GM12891 (cell line): Measurements from ENCODE around the gene SRGAP2B.
"Not testable (repeated sequence)": the region's sequence is repeated elsewhere in the genome, so short reads cannot be mapped to it uniquely, and the experiment has no call there.

ENCODE experiments used
- DNase-seq: peaks from one replicate; pipeline ENCODE4 v3.0.0; 2011; ENCODE audit warnings: low spot score; ENCODE audit not compliant: insufficient read length
- FAIRE-seq: peaks from 2 replicates; lab custom pipeline; 2011; peaks lifted over from hg19 to GRCh38; lab: Jason Lieb, UNC

Gene SRGAP2B

GRCh38 chr1:145008388-145008787 is 86.7 kb downstream of the SRGAP2B start:
- FAIRE-seq, DNase-seq: not testable (repeated sequence)

- FAIRE-seq, DNase-seq: not testable (repeated sequence)
These were observed 90.0 kb downstream of the SRGAP2B start for GRCh38 chr1:145005142-145005541.

GRCh38 chr1:145001381-145001780 is 93.7 kb downstream of the SRGAP2B start:
- not testable (repeated sequence) for DNase-seq, FAIRE-seq

DNA sequence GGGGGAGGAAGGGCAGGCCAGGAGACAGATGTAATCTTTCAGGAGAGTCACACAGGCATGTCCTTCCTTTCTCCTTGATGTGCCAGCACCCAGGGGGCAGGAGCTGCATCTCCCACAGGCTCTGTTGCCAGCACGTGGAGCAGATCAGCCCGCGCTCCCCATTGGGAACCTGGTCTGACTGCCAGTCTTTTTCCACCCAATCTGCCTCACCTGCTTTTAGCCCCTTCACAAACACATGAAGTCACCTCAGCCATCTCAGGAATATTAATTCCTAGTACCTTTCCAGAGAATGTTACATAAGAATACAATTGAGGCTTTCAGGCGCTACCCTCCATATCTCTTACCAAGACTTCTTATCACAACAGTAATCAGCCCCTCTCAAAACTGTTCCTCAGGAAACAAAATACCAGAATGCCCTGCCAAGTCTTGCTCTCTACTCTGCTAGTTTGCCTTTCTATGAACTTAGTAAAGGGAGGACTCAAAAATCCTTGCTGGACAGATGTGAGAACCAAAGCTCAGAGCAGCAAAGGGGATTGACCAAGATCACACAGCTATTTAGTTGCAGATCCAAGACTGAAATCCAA is 94.3 kb downstream of the SRGAP2B start:
- DNase-seq, FAIRE-seq: not testable (repeated sequence)

DNA sequence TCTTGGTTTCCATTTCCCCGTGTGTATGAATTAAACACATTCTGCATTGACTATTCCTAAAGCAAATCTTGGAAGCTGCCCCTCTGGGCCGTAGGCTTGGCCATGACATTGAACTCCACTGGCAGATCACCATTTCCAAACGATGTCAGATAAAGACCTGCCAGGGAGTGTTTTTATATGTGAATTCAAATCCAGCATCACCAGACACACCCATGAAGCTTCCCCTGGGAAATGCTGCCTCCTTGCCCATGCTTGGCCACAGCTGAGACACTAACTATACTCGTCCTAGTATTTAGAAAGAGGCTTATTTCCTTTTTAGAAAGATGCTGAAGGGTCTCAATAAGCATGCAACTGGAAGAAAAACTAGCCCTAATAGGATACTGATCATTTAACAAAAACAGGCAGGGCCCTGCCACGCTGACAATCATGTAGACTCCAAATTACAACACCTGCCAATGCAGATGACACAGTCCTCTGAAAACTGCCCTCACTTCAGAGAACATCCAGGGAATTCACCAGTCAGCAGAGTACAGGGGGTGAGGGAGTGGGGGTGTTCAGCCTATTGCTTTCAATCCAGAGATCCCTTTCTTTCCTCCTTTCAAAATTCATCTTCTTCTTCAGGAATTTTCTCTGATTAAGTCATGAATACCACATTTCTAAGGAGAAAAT is 94.9 kb downstream of the SRGAP2B start:
- not testable (repeated sequence) for FAIRE-seq

GRCh38 chr1:144998981-144999273 is 96.2 kb downstream of the SRGAP2B start:
- DNase-seq, FAIRE-seq: not testable (repeated sequence)

More for the DNA sequence above, 94.9 kb downstream of the SRGAP2B start:
- not testable (repeated sequence) for DNase-seq

DNA sequence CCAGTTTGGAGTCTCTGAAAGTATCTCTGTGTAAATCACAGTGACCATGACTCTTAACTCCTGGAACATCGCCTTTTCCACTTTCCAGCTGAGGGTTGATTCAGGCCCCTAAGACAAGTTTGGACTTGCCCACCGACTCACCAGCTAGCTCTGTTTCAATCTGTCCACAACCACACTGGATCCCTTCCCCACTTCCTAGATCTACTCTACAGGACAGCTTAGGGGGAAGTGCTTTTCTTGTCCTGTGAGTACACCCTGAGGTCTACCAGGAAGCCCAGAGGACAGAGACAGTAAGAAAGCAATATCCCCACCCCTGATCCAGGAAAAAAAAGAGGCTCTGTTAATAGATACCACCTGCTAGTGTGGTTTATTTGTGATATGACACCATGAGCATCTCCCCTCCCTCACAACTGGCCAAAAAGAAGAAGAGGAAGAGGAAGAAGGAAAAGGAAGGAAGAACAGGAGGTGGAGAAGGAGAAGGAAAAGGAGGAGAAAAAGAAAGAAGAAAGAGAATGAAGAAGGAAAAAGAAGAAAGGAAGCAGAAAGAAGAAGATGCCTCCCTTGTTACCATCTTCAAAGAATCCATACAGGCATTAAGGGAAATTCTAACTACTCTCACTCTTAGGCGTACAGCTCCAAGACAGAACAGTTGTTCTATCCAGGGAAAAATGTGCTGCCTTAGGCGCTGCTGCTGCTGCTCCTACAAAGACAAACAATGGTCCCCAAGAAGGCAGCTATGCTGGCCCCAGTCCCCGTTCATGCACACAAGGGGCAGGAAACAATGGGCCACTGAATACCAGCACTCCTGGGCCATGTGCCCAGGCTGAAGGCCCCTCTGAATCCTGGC is 96.8 kb downstream of the SRGAP2B start:
- not testable (repeated sequence) for DNase-seq, FAIRE-seq

- not testable (repeated sequence) for DNase-seq, FAIRE-seq
These were observed 99.2 kb downstream of the SRGAP2B start for GRCh38 chr1:144995833-144996410.

DNA sequence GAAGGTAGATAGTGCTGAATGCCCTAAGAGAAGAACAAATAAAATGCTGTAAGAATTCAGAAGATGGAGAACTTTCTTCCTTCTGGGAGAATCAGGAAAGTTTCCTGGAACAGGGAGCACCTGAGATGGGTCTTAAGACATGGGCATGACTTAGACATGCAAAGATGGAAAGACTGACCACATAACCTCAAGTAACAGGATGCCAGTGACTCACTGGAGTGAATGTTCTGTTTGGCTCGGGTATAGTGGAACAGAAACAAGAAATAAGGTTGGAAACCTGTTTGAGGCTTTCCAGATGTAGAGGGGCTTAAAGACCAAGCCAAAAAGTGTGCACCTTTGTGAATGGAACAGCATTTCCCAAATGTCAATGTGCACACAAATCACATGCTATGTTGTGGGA is 102.2 kb downstream of the SRGAP2B start:
- not testable (repeated sequence) for FAIRE-seq, DNase-seq

GRCh38 chr1:144990611-144991010 is 104.5 kb downstream of the SRGAP2B start:
- DNase-seq, FAIRE-seq: not testable (repeated sequence)

GRCh38 chr1:144987131-144987530 is 108.0 kb downstream of the SRGAP2B start:
- not testable (repeated sequence) for FAIRE-seq, DNase-seq

GRCh38 chr1:144986171-144986860 is 108.8 kb downstream of the SRGAP2B start:
- not testable (repeated sequence) for DNase-seq, FAIRE-seq

DNA sequence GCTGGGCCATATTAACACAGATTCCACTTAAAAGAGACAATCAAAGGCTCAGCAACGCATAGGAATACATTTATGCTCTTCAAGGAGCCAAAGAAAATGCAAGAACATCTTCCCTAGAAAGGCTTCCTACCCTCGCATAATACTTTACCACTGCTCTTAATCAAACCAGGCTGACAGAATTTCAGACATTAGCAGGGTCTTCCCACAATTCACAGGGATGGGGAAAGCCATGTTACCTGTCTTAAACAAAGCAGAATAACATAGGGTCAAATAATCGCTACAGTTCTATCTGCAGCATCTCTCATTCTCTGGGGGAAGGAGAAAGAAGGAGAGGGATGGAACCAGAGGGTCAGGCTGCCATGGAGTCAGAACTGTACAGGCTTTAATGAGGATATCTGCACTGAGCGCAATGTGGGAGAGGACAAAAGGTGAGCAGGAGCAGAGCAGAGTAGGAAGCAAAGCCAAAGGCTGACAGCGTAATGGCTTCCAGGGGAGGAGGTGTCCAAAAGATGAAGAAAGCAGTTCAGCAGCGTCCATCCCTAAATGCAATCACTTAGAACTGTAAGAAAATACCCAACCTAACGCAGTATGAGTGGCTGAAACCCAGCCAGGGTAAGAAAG is 109.5 kb downstream of the SRGAP2B start:
- not testable (repeated sequence) for DNase-seq, FAIRE-seq

- not testable (repeated sequence) for FAIRE-seq, DNase-seq
These were observed 112.2 kb downstream of the SRGAP2B start for GRCh38 chr1:144982802-144983525.

- FAIRE-seq, DNase-seq: not testable (repeated sequence)
These were observed 114.0 kb downstream of the SRGAP2B start for GRCh38 chr1:144981157-144981556.

GRCh38 chr1:144979960-144980595 is 115.0 kb downstream of the SRGAP2B start:
- not testable (repeated sequence) for DNase-seq, FAIRE-seq

DNA sequence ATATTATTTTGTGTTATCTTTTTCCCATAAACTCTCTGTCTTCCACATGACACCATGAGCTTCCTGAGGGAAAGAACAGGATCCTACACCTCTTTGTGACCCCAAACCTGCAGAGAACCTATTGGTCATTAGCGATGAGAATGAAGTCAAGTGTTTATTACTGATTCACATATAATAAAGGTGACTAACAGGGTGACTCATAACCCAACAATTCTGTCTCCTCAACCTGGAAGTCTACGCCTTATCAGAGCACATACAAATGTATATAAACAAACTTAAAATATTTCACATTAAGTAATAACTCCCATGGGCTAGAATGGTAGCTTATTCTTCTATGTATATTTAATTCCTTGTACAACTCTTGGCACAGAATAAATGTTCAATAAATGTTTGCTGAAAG is 117.3 kb downstream of the SRGAP2B start:
- DNase-seq, FAIRE-seq: not testable (repeated sequence)

DNA sequence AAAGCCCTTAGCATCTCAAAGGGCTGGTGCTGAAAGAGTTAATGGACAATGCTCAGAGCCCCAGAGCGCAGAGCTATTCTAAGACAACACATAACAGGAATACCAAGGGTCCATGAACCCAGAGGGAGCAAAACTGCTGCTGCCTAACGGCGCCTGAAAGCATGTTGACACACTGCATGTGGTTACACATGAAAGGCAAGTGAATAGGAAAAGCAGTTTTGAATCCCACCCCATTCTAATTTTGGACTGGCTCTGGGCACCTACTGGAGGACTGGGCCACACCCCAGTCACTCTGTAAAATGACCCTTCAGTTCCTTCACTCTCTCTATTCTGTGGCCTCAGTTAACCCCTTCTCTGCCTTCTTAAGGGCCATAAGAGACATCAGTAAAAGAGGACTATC is 123.2 kb downstream of the SRGAP2B start:
- not testable (repeated sequence) for FAIRE-seq, DNase-seq
